NCI-H446 (cell line): ENCODE data around the gene NELFCD.

Experiments
- DNase-seq, 2 experiments: peaks; one replicate each; lab custom pipeline; 2025; lab: John Stamatoyannopoulos, UW

Gene NELFCD

GRCh38 chr20:58994390-58995159 lies 13.5 kb downstream of the NELFCD start:
- DNase-seq = no peak

- DNase-seq = no peak
Measured at GRCh38 chr20:58995461-58996225, 14.6 kb downstream of the NELFCD start.

GRCh38 chr20:58996226-58996611 lies 15.2 kb downstream of the NELFCD start:
- DNase-seq = no peak

- DNase-seq = no peak
Measured at GRCh38 chr20:58997141-58997770, 16.2 kb downstream of the NELFCD start.

GRCh38 chr20:58998656-58999055 lies 17.6 kb downstream of the NELFCD start:
- no peak for DNase-seq

- DNase-seq = no peak
Measured at GRCh38 chr20:59000326-59000725, 19.3 kb downstream of the NELFCD start.

GRCh38 chr20:59001068-59001448 lies 20.0 kb downstream of the NELFCD start:
- no peak for DNase-seq

- no peak for DNase-seq
Measured at GRCh38 chr20:59001449-59002171, 20.6 kb downstream of the NELFCD start.

- DNase-seq = no peak
Measured at GRCh38 chr20:59002388-59002787, 21.3 kb downstream of the NELFCD start.

- DNase-seq = no peak
Measured at GRCh38 chr20:59002874-59003399, 21.9 kb downstream of the NELFCD start.

GRCh38 chr20:59003836-59004492 lies 22.9 kb downstream of the NELFCD start:
- DNase-seq = no peak

GRCh38 chr20:59004493-59004762 lies 23.4 kb downstream of the NELFCD start:
- DNase-seq = no peak

- DNase-seq = no peak
Measured at GRCh38 chr20:59004763-59005522, 23.9 kb downstream of the NELFCD start.

- DNase-seq = no peak
Measured at GRCh38 chr20:59005523-59006166, 24.6 kb downstream of the NELFCD start.

- DNase-seq = no peak
Measured at GRCh38 chr20:59006167-59006863, 25.3 kb downstream of the NELFCD start.

- no peak for DNase-seq
Measured at GRCh38 chr20:59006864-59007664, 26.0 kb downstream of the NELFCD start, which contains the start of gene CTSZ. CTSZ (minus strand) TSS chr20:59007254; CDS start chr20:59007128, 126 bp downstream.

GRCh38 chr20:59007665-59008511 lies 26.8 kb downstream of the NELFCD start:
- DNase-seq = no peak
